ENCODE data around the gene TTPAL. TPM values are rescaled to one million over a fixed set of nuclear protein-coding genes. Genes with fewer than 3 reads are reported as not detected.

The TTPAL gene
- total RNA-seq, 1 experiment from 2014 or later: 10.3 TPM

DNA sequence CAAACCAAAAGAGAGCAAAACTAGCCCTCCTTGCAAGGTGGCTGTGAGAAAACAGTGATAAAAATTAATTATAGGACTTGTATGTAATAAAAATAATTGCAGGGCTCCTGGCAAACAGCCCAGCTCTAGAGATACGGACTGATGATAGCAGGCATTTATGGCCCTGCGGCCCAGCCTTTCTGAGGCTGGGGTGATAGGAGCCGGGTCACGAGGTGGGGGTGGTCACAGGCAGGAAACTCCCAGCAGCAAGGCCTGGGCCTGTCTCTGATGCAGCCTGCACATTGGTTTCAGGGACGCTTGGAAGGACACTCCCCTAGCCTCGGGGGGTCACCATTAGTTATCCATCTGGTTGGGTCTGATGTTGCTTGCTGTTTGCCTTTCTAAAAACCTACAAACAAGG lies 18.7 kb upstream of the TTPAL start (continued):
- no peak for TF ChIP-seq ZNF532 (CRISPR knock-in tag; IDR thresholded peaks at IDR 0.05; ENCODE audit: borderline replicate concordance)

GRCh38 chr20:44459271-44459670 lies 16.4 kb upstream of the TTPAL start:
- TF ChIP-seq, protein P1, sequence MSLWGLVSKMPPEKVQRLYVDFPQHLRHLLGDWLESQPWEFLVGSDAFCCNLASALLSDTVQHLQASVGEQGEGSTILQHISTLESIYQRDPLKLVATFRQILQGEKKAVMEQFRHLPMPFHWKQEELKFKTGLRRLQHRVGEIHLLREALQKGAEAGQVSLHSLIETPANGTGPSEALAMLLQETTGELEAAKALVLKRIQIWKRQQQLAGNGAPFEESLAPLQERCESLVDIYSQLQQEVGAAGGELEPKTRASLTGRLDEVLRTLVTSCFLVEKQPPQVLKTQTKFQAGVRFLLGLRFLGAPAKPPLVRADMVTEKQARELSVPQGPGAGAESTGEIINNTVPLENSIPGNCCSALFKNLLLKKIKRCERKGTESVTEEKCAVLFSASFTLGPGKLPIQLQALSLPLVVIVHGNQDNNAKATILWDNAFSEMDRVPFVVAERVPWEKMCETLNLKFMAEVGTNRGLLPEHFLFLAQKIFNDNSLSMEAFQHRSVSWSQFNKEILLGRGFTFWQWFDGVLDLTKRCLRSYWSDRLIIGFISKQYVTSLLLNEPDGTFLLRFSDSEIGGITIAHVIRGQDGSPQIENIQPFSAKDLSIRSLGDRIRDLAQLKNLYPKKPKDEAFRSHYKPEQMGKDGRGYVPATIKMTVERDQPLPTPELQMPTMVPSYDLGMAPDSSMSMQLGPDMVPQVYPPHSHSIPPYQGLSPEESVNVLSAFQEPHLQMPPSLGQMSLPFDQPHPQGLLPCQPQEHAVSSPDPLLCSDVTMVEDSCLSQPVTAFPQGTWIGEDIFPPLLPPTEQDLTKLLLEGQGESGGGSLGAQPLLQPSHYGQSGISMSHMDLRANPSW (CRISPR knock-in tag; conservative IDR thresholded peaks at IDR 0.05; ENCODE audit: low read depth): no peak
- TF ChIP-seq FOXP1 (CRISPR knock-in tag; IDR thresholded peaks at IDR 0.05; ENCODE audit: borderline replicate concordance): no peak
- no peak for TF ChIP-seq HMGXB4 (CRISPR knock-in tag; IDR thresholded peaks at IDR 0.05)
- TF ChIP-seq GRHL2 (CRISPR knock-in tag; IDR thresholded peaks at IDR 0.05; ENCODE audit: insufficient replicate concordance, severe bottlenecking): no peak
- TF ChIP-seq PRRX2 (CRISPR knock-in tag; IDR thresholded peaks at IDR 0.05): no peak
- Mint-ChIP-seq H3K27me3 (ENCODE audit: low read depth) (no peaks in the 10 kb centered on the region; the same call in 1 of the 2 replicates), H3K27ac (no peak overlapping the region), H3K4me1 (peaks cover 10% of the 10 kb centered on the region), H3K36me3 (no peaks in the 10 kb centered on the region), H3K9me3 (no peaks in the 10 kb centered on the region), H3K4me3 (no peak overlapping the region)
- POLR2A ChIA-PET: no interaction called here
- DNase-seq (ENCODE audit: low spot score) (no peak), ATAC-seq (no peak)
- CTCF ChIA-PET: interaction anchor here (1.0 to 2.3 kb wide), 2 partner anchors 10 to 70 kb away, joined by 3 to 7 read pairs; no protein-coding TSS in a partner anchor

DNA sequence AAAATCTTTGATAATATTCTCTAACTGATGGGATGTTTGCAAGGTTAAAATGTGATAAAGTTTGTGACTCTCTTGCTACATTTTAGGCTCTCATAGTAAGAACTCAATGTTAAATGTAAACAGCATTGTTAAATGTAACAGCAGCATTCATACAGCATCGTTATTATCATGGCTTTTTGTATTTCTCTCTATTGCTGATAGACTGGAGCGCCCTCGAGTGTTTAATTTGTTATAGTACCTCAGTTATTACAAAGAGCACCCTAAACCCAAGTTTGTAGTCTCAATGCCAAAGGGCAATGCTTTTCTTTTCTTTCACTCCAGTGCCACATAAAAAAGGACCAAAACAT lies 14.9 kb upstream of the TTPAL start:
- DNase-seq (ENCODE audit: low spot score): no peak
- H3K4me1 Mint-ChIP-seq: peaks cover 10% of the 10 kb centered on the region
- H3K4me3 Mint-ChIP-seq: no peak overlapping the region
- ATAC-seq: no peak; the same call in 1 of the 2 replicates
- no peaks in the 10 kb centered on the region for H3K36me3 Mint-ChIP-seq
- no peaks in the 10 kb centered on the region; the same call in 1 of the 2 replicates for H3K27me3 Mint-ChIP-seq (ENCODE audit: low read depth)
- POLR2A ChIA-PET: no interaction called here
- TF ChIP-seq GABPB1 (CRISPR knock-in tag; IDR thresholded peaks at IDR 0.05): no peak; the same call in 1 of the 2 replicates
- no peak for TF ChIP-seq IRF1 (CRISPR knock-in tag; IDR thresholded peaks at IDR 0.05)
- TF ChIP-seq MAX (CRISPR knock-in tag; IDR thresholded peaks at IDR 0.05): no peak
- TF ChIP-seq TEAD4 (CRISPR knock-in tag; IDR thresholded peaks at IDR 0.05): no peak
- no peaks in the 10 kb centered on the region for H3K9me3 Mint-ChIP-seq
- CTCF ChIA-PET: interaction anchor here (1.0 to 2.3 kb wide), 4 partner anchors 11 to 244 kb away, joined by 3 to 7 read pairs (median 5); no protein-coding TSS in a partner anchor
- H3K27ac Mint-ChIP-seq: no peak overlapping the region
